HepG2 (cell line): ENCODE results near the gene SHLD1. TPM values are rescaled to one million over a fixed set of nuclear protein-coding genes. Genes with fewer than 3 reads are reported as not detected.

Source experiments
- ATAC-seq: fragments of 200-7000 bp; cut with Tn5 transposase; 3 replicates; pipeline ENCODE4 v1.9.1; 2020; ENCODE audit warnings: mild to moderate bottlenecking, moderate library complexity
- BruUV-seq: library from RNA; stranded (reverse); fragments of 400-500 nt; replicated peaks from 2 replicates; lab custom pipeline; 2021; lab: Mats Ljungman, UMichigan
- CTCF ChIA-PET: fragments of 300-600 bp; formaldehyde crosslinking; extraction: SDS; loops from one replicate; lab custom pipeline; 2021; ENCODE audit warnings: low total read pairs, inconsistent platforms, low intra/inter-chr PET ratio; lab: Yijun Ruan, JAX
- POLR2A ChIA-PET: fragments of 350-600 bp; sonication (Branson Sonifier 250); formaldehyde crosslinking; loops from one replicate; lab custom pipeline; 2020; ENCODE audit warnings: antibody characterized with exemption, inconsistent platforms; lab: Yijun Ruan, JAX
- DNase-seq: peaks from one replicate; pipeline ENCODE4 v3.0.0-alpha.2; 2015; ENCODE audit warnings: low spot score
- FAIRE-seq: peaks from 3 replicates; lab custom pipeline; 2011; peaks lifted over from hg19 to GRCh38; lab: Jason Lieb, UNC
- H2AFZ ChIP-seq: one replicate; pipeline ENCODE4 v1.6.1; 2011; ENCODE audit warnings: low read length, inconsistent platforms
- H3K27ac ChIP-seq: fragments of 300-600 bp; 3 replicates; pipeline ENCODE4 v1.8.0; 2011; ENCODE audit warnings: mixed run types, mild to moderate bottlenecking, mixed read lengths, low read length, inconsistent platforms; ENCODE audit not compliant: insufficient read depth; ENCODE audit errors: extremely low read length
- H3K27me3 ChIP-seq, 2 experiments: fragments of 200-600 bp in 1 of 2; 2 replicates in 1 of 2; 3 replicates in 1 of 2; pipeline versions ENCODE4 v1.6.0 to v1.8.0; 2011; ENCODE audit warnings: low read length in 2 of 2, mild to moderate bottlenecking in 2 of 2, moderate library complexity in 2 of 2, inconsistent platforms in 1 of 2; ENCODE audit not compliant: insufficient read depth in 2 of 2, control insufficient read depth in 1 of 2
- H3K36me3 ChIP-seq, 2 experiments: fragments of 200-600 bp in 1 of 2; replicated peaks in 1 of 2; 2 replicates in 1 of 2; 3 replicates in 1 of 2; pipeline versions ENCODE4 v1.5.1 to v1.8.0; 2011; ENCODE audit warnings: low read length in 2 of 2, inconsistent platforms in 1 of 2; ENCODE audit not compliant: insufficient read depth in 2 of 2, control insufficient read depth in 1 of 2
- H3K4me1 ChIP-seq: 2 replicates; pipeline ENCODE4 v1.5.1; 2012; ENCODE audit warnings: low read length, inconsistent platforms; ENCODE audit not compliant: insufficient read depth
- H3K4me2 ChIP-seq: 2 replicates; pipeline ENCODE4 v1.6.0; 2011; ENCODE audit warnings: low read depth, low read length, inconsistent platforms
- H3K4me3 ChIP-seq, 3 experiments: fragments of 200-600 bp in 1 of 3; sonication (generic), shearing (Covaris generic) in 1 of 3; replicated peaks in 1 of 3; 2 replicates each; pipeline ENCODE4 v1.5.1; 2011 to 2016; ENCODE audit warnings: low read length in 3 of 3, inconsistent platforms in 2 of 3, low read depth in 2 of 3, mild to moderate bottlenecking in 2 of 3, control low read depth in 1 of 3, mixed read lengths in 1 of 3; ENCODE audit not compliant: insufficient read depth in 1 of 3
- H3K79me2 ChIP-seq: one replicate; pipeline ENCODE4 v1.6.1; 2011; ENCODE audit warnings: low read length, inconsistent platforms; ENCODE audit not compliant: insufficient read depth
- H3K9ac ChIP-seq: 2 replicates; pipeline ENCODE4 v1.6.0; 2011; ENCODE audit warnings: mild to moderate bottlenecking, low read depth, low read length, inconsistent platforms; ENCODE audit not compliant: insufficient read depth
- H3K9me3 ChIP-seq: 2 replicates; pipeline ENCODE4 v1.5.1; 2012; ENCODE audit warnings: mild to moderate bottlenecking, low read length
- H4K20me1 ChIP-seq: 2 replicates; pipeline ENCODE4 v1.6.0; 2011; ENCODE audit warnings: inconsistent platforms, mild to moderate bottlenecking, low read length, moderate library complexity; ENCODE audit not compliant: insufficient read depth
- ARID2 ChIP-seq: sonication (generic); formaldehyde crosslinking; IDR thresholded peaks from 2 replicates; pipeline ENCODE4 v1.8.1; 2022; ENCODE audit warnings: mild to moderate bottlenecking, missing genetic modification reagents, borderline replicate concordance
- IRF1 ChIP-seq: sonication (generic); formaldehyde crosslinking; IDR thresholded peaks from 2 replicates; pipeline ENCODE4 v1.4.0; 2020; ENCODE audit warnings: low read depth, mild to moderate bottlenecking, missing genetic modification reagents
- MNT ChIP-seq: fragments of 450-650 bp; IDR thresholded peaks from 2 replicates; pipeline ENCODE4 v1.6.1; 2016
- TFAP4 ChIP-seq: sonication (generic); IDR thresholded peaks from 2 replicates; pipeline ENCODE4 v1.6.1; 2016; ENCODE audit warnings: low read depth, borderline replicate concordance
- TRAFD1 ChIP-seq: sonication (generic); formaldehyde crosslinking; IDR thresholded peaks from 2 replicates; pipeline ENCODE4 v1.5.1; 2020; ENCODE audit warnings: missing genetic modification reagents, mild to moderate bottlenecking, borderline replicate concordance
- ZSCAN9 ChIP-seq: IDR thresholded peaks from 2 replicates; pipeline ENCODE4 v1.6.1; 2016; ENCODE audit warnings: borderline replicate concordance
- WGBS: methylation state at CpG from one replicate; pipeline ENCODE4 v1.1.6; 2017; ENCODE audit warnings: low lambda C conversion rate; 5-methylcytosine and 5-hydroxymethylcytosine counted together
- in situ Hi-C: cut with HindIII; loops from 2 replicates; pipeline ENCODE4 v1.10.0; 2017; ENCODE audit warnings: low pct_unique_long_range_greater_than_20kb; ENCODE audit not compliant: extremely low pct_ligation_motif_present
- intact Hi-C: fragments of 100-400 bp; cut with micrococcal nuclease; formaldehyde crosslinking; loops from one replicate; pipeline ENCODE4 v1.10.0; 2022; ENCODE audit not compliant: unreplicated experiment
- polyA plus RNA-seq, 8 experiments: library from polyadenylated mRNA; depleted of rRNA in 3 of 8; stranded (reverse) in 7 of 8; unstranded in 1 of 8; fragments of >200 nt; fragmentation: Illumina TruSeq in 4 of 8; extraction: Trizol in 4 of 8; gene quantifications; 2 replicates each; pipeline versions ENCODE4 v1.2.1 to v1.2.3, GENCODE V29; 2011 to 2016; ENCODE audit warnings: low read depth in 4 of 8, missing spikeins in 1 of 8, mixed read lengths in 1 of 8; ENCODE audit not compliant: insufficient read depth in 1 of 8
- total RNA-seq, 5 experiments: library from RNA; depleted of rRNA; stranded (reverse); fragments of >200 nt; fragmentation: Illumina TruSeq; extraction: Trizol; gene quantifications; 2 replicates each; pipeline ENCODE4 v1.2.3, GENCODE V29; 2016; ENCODE audit warnings: low read depth in 1 of 5
- TF ChIP-seq, protein P1 (sequence below): sonication (generic); formaldehyde crosslinking; IDR thresholded peaks from 2 replicates; pipeline ENCODE4 v1.9.0; 2021; ENCODE audit warnings: missing genetic modification reagents, mild to moderate bottlenecking, borderline replicate concordance
- TF ChIP-seq, protein P2 (sequence below): sonication (generic); formaldehyde crosslinking; IDR thresholded peaks from 2 replicates; pipeline ENCODE4 v1.9.0; 2021; ENCODE audit warnings: missing genetic modification reagents, borderline replicate concordance
- TF ChIP-seq, protein P3 (sequence below): sonication (generic); formaldehyde crosslinking; IDR thresholded peaks from 2 replicates; pipeline ENCODE4 v1.5.0; 2020; ENCODE audit warnings: missing genetic modification reagents

SHLD1 gene
- total and polyA plus RNA-seq, 2 of the 13 experiments (the other 11 are each of a cell fraction or from before 2014, with no cell fraction given), result 8.9 to 10.0 TPM

DNA sequence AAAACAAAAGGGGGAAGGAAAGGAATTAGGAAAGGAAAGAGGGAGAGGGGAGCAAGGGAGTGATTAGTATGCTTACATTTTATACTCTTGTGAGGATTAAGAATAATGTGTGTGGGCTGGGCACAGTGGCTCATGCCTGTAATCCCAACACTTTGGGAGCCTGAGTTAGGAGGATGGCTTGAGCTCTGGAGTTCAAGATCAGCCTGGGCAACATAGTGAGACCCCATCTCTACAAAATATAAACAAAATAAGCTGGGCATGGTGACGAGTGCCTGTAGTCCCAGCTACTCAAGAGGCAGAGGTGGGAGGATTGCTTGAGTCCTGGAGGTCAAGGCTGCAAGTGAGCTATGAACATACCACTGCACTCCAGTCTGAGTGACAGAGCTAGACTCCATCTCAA, 47.0 kb downstream of the SHLD1 start (continued):
- TF ChIP-seq, protein P1, sequence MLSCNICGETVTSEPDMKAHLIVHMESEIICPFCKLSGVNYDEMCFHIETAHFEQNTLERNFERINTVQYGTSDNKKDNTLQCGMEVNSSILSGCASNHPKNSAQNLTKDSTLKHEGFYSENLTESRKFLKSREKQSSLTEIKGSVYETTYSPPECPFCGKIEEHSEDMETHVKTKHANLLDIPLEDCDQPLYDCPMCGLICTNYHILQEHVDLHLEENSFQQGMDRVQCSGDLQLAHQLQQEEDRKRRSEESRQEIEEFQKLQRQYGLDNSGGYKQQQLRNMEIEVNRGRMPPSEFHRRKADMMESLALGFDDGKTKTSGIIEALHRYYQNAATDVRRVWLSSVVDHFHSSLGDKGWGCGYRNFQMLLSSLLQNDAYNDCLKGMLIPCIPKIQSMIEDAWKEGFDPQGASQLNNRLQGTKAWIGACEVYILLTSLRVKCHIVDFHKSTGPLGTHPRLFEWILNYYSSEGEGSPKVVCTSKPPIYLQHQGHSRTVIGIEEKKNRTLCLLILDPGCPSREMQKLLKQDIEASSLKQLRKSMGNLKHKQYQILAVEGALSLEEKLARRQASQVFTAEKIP (CRISPR knock-in tag), result no peak

DNA sequence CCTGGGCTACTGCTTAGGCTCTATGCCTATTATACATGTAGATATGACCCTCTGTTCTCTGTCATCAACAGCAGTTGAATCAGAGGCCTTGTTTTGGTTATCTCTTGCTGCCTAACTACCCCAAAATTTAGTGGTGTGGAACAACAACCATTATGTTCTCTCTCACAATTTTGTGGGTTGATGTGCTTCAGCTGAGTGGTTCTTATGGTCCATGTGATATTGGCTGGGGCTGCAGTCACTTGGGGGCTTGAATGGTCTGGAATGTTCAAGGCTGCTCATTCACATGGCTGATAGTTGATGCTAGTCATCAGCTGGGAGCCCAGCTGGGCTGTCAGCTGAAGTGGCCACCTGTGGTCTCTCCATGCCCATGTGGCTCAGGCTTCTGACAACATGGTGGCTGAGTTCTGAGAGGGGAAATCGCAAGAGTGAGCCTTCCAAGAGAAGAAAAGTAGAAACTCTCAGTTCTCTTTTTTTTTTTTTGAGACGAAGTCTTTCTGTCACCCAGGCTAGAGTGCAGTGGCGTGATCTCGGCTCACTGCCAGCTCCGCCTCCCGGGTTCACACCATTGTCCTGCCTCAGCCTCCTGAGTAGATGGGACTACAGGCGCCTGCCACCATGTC, 47.8 kb downstream of the SHLD1 start:
- Histone ChIP-seq H3K4me3 (no peak overlapping the region), H3K27me3 (no peaks in the 10 kb centered on the region), H3K9ac (no peak overlapping the region), H3K9me3 (no peaks in the 10 kb centered on the region), H3K4me2 (no peak overlapping the region), H3K79me2 (no peaks in the 10 kb centered on the region), H2AFZ (no peak overlapping the region), H3K27ac (no peak overlapping the region), H3K36me3 (no peaks in the 10 kb centered on the region), H4K20me1 (no peaks in the 10 kb centered on the region), H3K4me1 (peaks cover 40% of the 10 kb centered on the region)
- BruUV-seq, result no TSS peak
- intact Hi-C loops (no loop called here), in situ Hi-C loops (no loop called here)
- FAIRE-seq (no peak), DNase-seq (no peak), ATAC-seq (peak; percentile 34)
- POLR2A ChIA-PET, result interaction anchor here (1.3 kb wide), 1 partner anchor 23 kb away, joined by 6 read pairs; no protein-coding TSS in a partner anchor
- peak; percentile 50; the same call in 1 of the 2 replicates for TF ChIP-seq MNT
- TF ChIP-seq ZSCAN9 (CRISPR knock-in tag), result no peak
- peak; percentile 70; the same call in 1 of the 2 replicates for TF ChIP-seq TFAP4
- TF ChIP-seq TRAFD1 (CRISPR knock-in tag), result no peak
- TF ChIP-seq, protein P2, sequence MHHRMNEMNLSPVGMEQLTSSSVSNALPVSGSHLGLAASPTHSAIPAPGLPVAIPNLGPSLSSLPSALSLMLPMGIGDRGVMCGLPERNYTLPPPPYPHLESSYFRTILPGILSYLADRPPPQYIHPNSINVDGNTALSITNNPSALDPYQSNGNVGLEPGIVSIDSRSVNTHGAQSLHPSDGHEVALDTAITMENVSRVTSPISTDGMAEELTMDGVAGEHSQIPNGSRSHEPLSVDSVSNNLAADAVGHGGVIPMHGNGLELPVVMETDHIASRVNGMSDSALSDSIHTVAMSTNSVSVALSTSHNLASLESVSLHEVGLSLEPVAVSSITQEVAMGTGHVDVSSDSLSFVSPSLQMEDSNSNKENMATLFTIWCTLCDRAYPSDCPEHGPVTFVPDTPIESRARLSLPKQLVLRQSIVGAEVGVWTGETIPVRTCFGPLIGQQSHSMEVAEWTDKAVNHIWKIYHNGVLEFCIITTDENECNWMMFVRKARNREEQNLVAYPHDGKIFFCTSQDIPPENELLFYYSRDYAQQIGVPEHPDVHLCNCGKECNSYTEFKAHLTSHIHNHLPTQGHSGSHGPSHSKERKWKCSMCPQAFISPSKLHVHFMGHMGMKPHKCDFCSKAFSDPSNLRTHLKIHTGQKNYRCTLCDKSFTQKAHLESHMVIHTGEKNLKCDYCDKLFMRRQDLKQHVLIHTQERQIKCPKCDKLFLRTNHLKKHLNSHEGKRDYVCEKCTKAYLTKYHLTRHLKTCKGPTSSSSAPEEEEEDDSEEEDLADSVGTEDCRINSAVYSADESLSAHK, result no peak
- no peak for TF ChIP-seq ARID2 (CRISPR knock-in tag)
- no peak for TF ChIP-seq IRF1 (CRISPR knock-in tag)
- TF ChIP-seq, protein P3, sequence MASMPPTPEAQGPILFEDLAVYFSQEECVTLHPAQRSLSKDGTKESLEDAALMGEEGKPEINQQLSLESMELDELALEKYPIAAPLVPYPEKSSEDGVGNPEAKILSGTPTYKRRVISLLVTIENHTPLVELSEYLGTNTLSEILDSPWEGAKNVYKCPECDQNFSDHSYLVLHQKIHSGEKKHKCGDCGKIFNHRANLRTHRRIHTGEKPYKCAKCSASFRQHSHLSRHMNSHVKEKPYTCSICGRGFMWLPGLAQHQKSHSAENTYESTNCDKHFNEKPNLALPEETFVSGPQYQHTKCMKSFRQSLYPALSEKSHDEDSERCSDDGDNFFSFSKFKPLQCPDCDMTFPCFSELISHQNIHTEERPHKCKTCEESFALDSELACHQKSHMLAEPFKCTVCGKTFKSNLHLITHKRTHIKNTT (CRISPR knock-in tag), result no peak
- WGBS, result 88% methylated on average over 7 of the region's 7 CpGs
- CTCF ChIA-PET, result no interaction called here
